GM19452 (cell line): ENCODE data around the gene STARD5.

Experiments used
- ATAC-seq: cut with Tn5 transposase; IDR thresholded peaks from one replicate; pipeline ENCODE4 v1.9.1; 2021; ENCODE audit not compliant: unreplicated experiment

The STARD5 gene

GRCh38 chr15:81312790-81313543, 11.0 kb downstream of the STARD5 start:
- no peak for ATAC-seq

- no peak for ATAC-seq
These were observed 12.0 kb downstream of the STARD5 start for GRCh38 chr15:81311752-81312464.

- no peak for ATAC-seq
These were observed 13.5 kb downstream of the STARD5 start for GRCh38 chr15:81310480-81310879.

GRCh38 chr15:81309647-81310450, 14.1 kb downstream of the STARD5 start:
- ATAC-seq: no peak

- no peak for ATAC-seq
These were observed 15.7 kb downstream of the STARD5 start for GRCh38 chr15:81308260-81308659.

- ATAC-seq: no peak
These were observed 19.7 kb downstream of the STARD5 start for GRCh38 chr15:81304226-81304625.

- ATAC-seq: no peak
These were observed 20.4 kb downstream of the STARD5 start for GRCh38 chr15:81303244-81304225.

- no peak for ATAC-seq
These were observed 21.2 kb downstream of the STARD5 start for GRCh38 chr15:81302701-81303109.

GRCh38 chr15:81301815-81302399, 22.0 kb downstream of the STARD5 start:
- peak; percentile 86 for ATAC-seq

- ATAC-seq: peak; percentile 14
These were observed 22.6 kb downstream of the STARD5 start for GRCh38 chr15:81301385-81301784.

- ATAC-seq: no peak
These were observed 24.2 kb downstream of the STARD5 start for GRCh38 chr15:81299630-81300273.

- no peak for ATAC-seq
These were observed 24.8 kb downstream of the STARD5 start for GRCh38 chr15:81299156-81299555.

GRCh38 chr15:81298611-81299010, 25.3 kb downstream of the STARD5 start:
- ATAC-seq: no peak

GRCh38 chr15:81297603-81298575, 26.1 kb downstream of the STARD5 start:
- no peak for ATAC-seq

GRCh38 chr15:81297147-81297572, 26.8 kb downstream of the STARD5 start:
- ATAC-seq: no peak

- peak; percentile 46 for ATAC-seq
These were observed 27.3 kb downstream of the STARD5 start for GRCh38 chr15:81296673-81297072.

GRCh38 chr15:81296186-81296585, 27.8 kb downstream of the STARD5 start:
- ATAC-seq: no peak

GRCh38 chr15:81295486-81296121, 28.3 kb downstream of the STARD5 start:
- no peak for ATAC-seq
